ENCODE data around the gene CCL20. TPM values are rescaled to one million over a fixed set of nuclear protein-coding genes. Genes with fewer than 3 reads are reported as not detected.
A peak's percentile ranks its signal among the peaks of the same experiment; 100 is the strongest.

The CCL20 gene
- total and polyA plus RNA-seq, 4 experiments from 2014 or later: 1.5 to 3.2 (median 2.1) TPM

DNA sequence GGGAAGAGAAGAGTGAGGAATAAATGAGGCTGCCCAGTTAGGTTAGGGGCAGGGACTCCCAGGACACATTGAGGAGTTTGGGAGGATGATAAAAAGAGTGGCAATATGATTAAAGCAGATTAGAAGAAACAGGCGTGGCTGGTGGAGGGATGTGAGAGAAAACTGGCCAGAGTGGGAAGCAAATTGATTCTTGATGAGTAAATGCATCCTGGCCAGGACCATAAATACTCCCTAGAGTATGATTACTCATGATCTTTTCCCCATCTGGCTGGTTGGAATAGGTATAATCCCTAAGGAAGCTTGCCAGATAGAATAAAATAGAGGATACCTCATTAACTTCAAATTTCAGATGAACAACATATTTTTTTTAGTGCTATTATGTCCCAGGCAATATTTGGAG is 36.3 kb downstream of the CCL20 start:
- Mint-ChIP-seq H3K4me1 (peaks cover 19 to 36% (median 25%) of the 10 kb centered on the region in 4 donors), H3K27me3 (peaks cover 0 to 5% of the 10 kb centered on the region in 2 donors), H3K9me3 (no peaks in the 10 kb centered on the region), H3K27ac (peak overlapping the region; percentile 86 to 98 (median 95)), H3K4me3 (peak overlapping the region in 4 of 8 donors; percentile 0 to 51 (median 46)), H3K36me3 (no peaks in the 10 kb centered on the region)
- H3K4me1 ChIP-seq (ENCODE audit: insufficient read depth, low read length): peaks cover 25% of the 10 kb centered on the region
- no peak for DNase-seq
- ChIA-PET CTCF (ENCODE audit: partially characterized antibody) (interaction anchor here (0.8 kb wide), 1 partner anchor 12 kb away, joined by 3 read pairs; no protein-coding TSS in a partner anchor), POLR2A (ENCODE audit: partially characterized antibody) (no interaction called here)
- intact Hi-C loops (cut with micrococcal nuclease): loop anchor here (2.0 kb wide), 1 partner anchor 35 kb away; no protein-coding TSS in a partner anchor
- H3K4me3 ChIP-seq (ENCODE audit: low read length in 2 of 2): no peak overlapping the region
- H3K36me3 ChIP-seq (ENCODE audit: insufficient read depth, low read length): no peaks in the 10 kb centered on the region
- no peaks in the 10 kb centered on the region for H3K27me3 ChIP-seq (ENCODE audit: insufficient read depth, low read length)
- no peaks in the 10 kb centered on the region for H3K9me3 ChIP-seq (ENCODE audit: control insufficient read depth in 1 of 2, low read length in 2 of 2)
- peak overlapping the region; percentile 80 for H3K27ac ChIP-seq (ENCODE audit: low read depth, low read length)

DNA sequence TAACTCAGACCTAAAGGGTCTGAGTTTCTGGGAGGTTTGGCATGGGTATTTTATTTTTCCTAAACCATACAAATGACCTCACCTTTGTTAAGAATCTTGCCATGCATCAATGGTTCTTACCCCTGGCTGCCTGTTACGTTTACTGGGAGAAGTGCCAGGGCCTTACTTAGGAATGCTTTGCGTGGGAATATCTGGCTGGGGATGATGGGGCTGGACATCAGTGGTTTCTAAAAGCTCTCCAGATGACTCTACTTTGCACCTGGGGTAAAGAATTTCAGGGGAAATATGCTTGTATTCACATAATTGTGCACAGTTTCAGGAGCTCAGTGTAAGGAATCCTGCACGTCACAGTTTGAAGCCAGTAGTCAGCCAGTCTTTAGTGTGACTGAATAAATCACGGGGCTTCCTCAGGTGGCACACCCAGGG is 39.6 kb downstream of the CCL20 start:
- ChIA-PET POLR2A (ENCODE audit: partially characterized antibody) (interaction anchor here (1.6 kb wide), 1 partner anchor 47 kb away, joined by 4 read pairs; no protein-coding TSS in a partner anchor), CTCF (ENCODE audit: partially characterized antibody) (interaction anchor here (1.3 to 1.4 kb wide), 3 partner anchors 10 to 195 kb away, joined by 3 to 7 read pairs (median 4); no protein-coding TSS in a partner anchor)
- H3K27me3 Mint-ChIP-seq: peaks cover 0 to 1% of the 10 kb centered on the region in 2 donors
- H3K27ac Mint-ChIP-seq: no peak overlapping the region
- Histone ChIP-seq H3K27ac (ENCODE audit: low read depth, low read length) (no peak overlapping the region), H3K36me3 (ENCODE audit: insufficient read depth, low read length) (no peaks in the 10 kb centered on the region), H3K4me1 (ENCODE audit: insufficient read depth, low read length) (peaks cover 16% of the 10 kb centered on the region), H3K27me3 (ENCODE audit: insufficient read depth, low read length) (no peaks in the 10 kb centered on the region), H3K9me3 (ENCODE audit: control insufficient read depth in 1 of 2, low read length in 2 of 2) (no peaks in the 10 kb centered on the region), H3K4me3 (ENCODE audit: low read length in 2 of 2) (no peak overlapping the region)
- H3K9me3 Mint-ChIP-seq: no peaks in the 10 kb centered on the region
- H3K4me3 Mint-ChIP-seq: no peak overlapping the region
- no peak for DNase-seq
- no peaks in the 10 kb centered on the region for H3K36me3 Mint-ChIP-seq
- peaks cover 9 to 19% (median 12%) of the 10 kb centered on the region in 4 donors for H3K4me1 Mint-ChIP-seq
- intact Hi-C loops (cut with micrococcal nuclease): no loop called here

DNA sequence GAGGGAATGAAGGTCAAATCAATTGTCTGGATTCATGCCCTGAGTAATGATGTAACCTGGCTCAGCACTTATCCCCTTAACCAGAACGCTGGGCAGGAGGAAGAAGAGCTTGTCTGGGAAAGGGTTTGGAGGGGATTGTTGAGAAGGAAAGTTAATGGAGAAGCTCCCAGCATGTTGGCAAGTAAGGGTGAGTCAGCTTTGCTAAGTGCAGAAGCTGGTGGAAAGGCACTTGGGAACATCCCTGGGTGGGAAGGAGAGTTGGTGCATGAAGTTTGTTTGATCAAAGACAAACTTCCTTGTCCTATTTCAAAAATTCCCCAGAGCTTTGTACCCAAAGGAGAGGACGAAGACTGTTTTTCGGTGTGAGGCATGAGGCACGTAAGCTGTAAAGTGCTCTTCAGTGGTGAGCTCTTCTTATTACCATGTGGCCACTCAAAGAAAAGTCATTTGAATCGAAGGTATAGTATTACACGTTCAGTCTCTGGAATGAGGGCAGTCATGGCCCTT is 40.2 kb downstream of the CCL20 start:
- intact Hi-C loops (cut with micrococcal nuclease): no loop called here
- ChIA-PET CTCF (ENCODE audit: partially characterized antibody) (interaction anchor here (1.1 to 1.9 kb wide), 6 partner anchors 9 to 196 kb away, joined by 3 to 7 read pairs (median 4); no protein-coding TSS in a partner anchor), POLR2A (ENCODE audit: partially characterized antibody) (interaction anchor here (1.6 kb wide), 1 partner anchor 48 kb away, joined by 4 read pairs; no protein-coding TSS in a partner anchor)
- H3K4me1 ChIP-seq (ENCODE audit: insufficient read depth, low read length): peaks cover 16% of the 10 kb centered on the region
- H3K9me3 ChIP-seq (ENCODE audit: control insufficient read depth in 1 of 2, low read length in 2 of 2): no peaks in the 10 kb centered on the region
- no peak overlapping the region for H3K4me3 ChIP-seq (ENCODE audit: low read length in 2 of 2)
- H3K36me3 Mint-ChIP-seq: no peaks in the 10 kb centered on the region
- no peak overlapping the region for H3K27ac ChIP-seq (ENCODE audit: low read depth, low read length)
- no peaks in the 10 kb centered on the region for H3K9me3 Mint-ChIP-seq
- no peaks in the 10 kb centered on the region for H3K27me3 ChIP-seq (ENCODE audit: insufficient read depth, low read length)
- H3K36me3 ChIP-seq (ENCODE audit: insufficient read depth, low read length): no peaks in the 10 kb centered on the region
- peaks cover 4 to 13% (median 8%) of the 10 kb centered on the region in 4 donors for H3K4me1 Mint-ChIP-seq
- H3K27ac Mint-ChIP-seq: no peak overlapping the region
- no peak overlapping the region for H3K4me3 Mint-ChIP-seq
- no peak for DNase-seq
- H3K27me3 Mint-ChIP-seq: peaks cover 0 to 1% of the 10 kb centered on the region in 2 donors

DNA sequence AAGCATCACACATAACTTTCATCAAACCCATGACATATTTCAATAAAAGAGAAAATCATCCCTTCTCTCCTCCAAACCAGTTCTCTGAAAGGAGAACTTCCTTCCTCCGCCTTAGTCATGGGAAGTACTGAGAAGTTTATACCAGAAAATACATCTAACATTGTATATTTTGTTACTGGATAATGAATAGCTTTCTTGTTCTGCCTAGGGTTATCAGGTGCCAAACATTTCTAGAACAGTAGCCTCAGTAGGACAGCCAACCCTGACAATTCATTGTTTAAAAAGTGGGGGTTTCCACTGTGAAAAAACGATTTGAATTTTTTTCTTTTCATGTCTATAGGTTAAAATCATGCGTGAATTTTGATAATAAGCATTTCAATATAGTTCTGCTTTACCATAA is 41.8 kb downstream of the CCL20 start:
- POLR2A ChIA-PET (ENCODE audit: partially characterized antibody): no interaction called here
- intact Hi-C loops (cut with micrococcal nuclease): no loop called here
- Histone ChIP-seq H3K9me3 (ENCODE audit: control insufficient read depth in 1 of 2, low read length in 2 of 2) (no peaks in the 10 kb centered on the region), H3K4me3 (ENCODE audit: low read length in 2 of 2) (no peak overlapping the region), H3K27ac (ENCODE audit: low read depth, low read length) (no peak overlapping the region), H3K27me3 (ENCODE audit: insufficient read depth, low read length) (no peaks in the 10 kb centered on the region), H3K36me3 (ENCODE audit: insufficient read depth, low read length) (no peaks in the 10 kb centered on the region), H3K4me1 (ENCODE audit: insufficient read depth, low read length) (peaks cover under 1% of the 10 kb centered on the region)
- H3K4me3 Mint-ChIP-seq: no peak overlapping the region
- no peaks in the 10 kb centered on the region for H3K36me3 Mint-ChIP-seq
- DNase-seq: no peak
- no peaks in the 10 kb centered on the region for H3K9me3 Mint-ChIP-seq
- H3K27ac Mint-ChIP-seq: no peak overlapping the region
- H3K27me3 Mint-ChIP-seq: no peaks in the 10 kb centered on the region
- CTCF ChIA-PET (ENCODE audit: partially characterized antibody): interaction anchor here (1.9 kb wide), 1 partner anchor 19 kb away, joined by 4 read pairs; no protein-coding TSS in a partner anchor
- H3K4me1 Mint-ChIP-seq: peaks cover 0 to 4% (median 2%) of the 10 kb centered on the region in 4 donors

DNA sequence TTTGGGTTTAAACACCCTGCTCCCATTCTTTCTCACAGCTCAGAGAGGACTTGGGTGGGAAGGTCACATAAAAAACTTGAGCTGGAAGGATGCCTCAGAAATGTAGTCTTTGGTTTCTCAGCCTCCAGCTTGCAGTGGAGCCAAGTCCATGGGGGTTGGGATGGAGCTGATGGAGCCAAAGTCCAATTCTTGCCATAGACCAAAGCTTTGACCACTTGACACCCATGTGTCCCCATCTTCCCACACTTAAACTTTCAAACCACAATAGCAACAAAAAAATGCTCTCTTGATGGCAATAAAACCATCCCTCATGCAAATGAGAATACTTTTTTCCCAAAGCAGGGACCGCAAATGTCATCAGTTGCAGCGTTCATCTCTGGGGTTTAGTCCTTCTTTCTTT is 43.1 kb downstream of the CCL20 start:
- CTCF ChIA-PET (ENCODE audit: partially characterized antibody): interaction anchor here (0.7 to 1.0 kb wide), 4 partner anchors 24 to 1415 kb away, joined by 3 read pairs; no protein-coding TSS in a partner anchor

DNA sequence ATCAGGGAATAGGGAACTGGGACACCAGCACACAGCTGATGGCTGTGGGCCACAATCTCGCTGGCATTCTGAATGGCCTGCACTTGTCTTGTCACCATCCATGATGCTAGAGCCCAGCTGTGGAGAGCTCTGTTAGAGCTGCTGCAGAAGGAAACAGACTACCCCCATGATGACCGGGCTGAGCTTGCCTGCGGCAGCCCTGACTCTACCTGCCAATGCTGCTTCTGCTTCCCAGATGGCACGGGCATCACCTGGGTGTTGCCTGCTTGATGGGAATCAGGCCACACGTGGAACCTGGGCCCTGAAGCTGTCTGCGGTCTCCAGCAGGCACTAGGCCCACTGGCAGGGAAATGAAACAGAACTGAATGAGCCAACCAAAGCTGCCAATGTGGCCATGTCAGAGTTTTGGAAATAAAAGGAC is 46.6 kb downstream of the CCL20 start:
- peaks cover 3% of the 10 kb centered on the region for H3K4me1 ChIP-seq (ENCODE audit: insufficient read depth, low read length)
- no peak overlapping the region for H3K4me3 ChIP-seq (ENCODE audit: low read length in 2 of 2)
- POLR2A ChIA-PET (ENCODE audit: partially characterized antibody): interaction anchor here (0.7 kb wide), 1 partner anchor 55 kb away, joined by 3 read pairs; no protein-coding TSS in a partner anchor
- Mint-ChIP-seq H3K4me3 (peak overlapping the region in 2 of 8 donors; percentile 2 to 32), H3K27me3 (no peaks in the 10 kb centered on the region), H3K9me3 (no peaks in the 10 kb centered on the region), H3K4me1 (peaks cover 0 to 9% (median 4%) of the 10 kb centered on the region in 4 donors), H3K36me3 (no peaks in the 10 kb centered on the region), H3K27ac (peak overlapping the region in 4 of 7 donors; percentile 0 to 32 (median 20))
- H3K27ac ChIP-seq (ENCODE audit: low read depth, low read length): no peak overlapping the region
- no peak for DNase-seq
- no peaks in the 10 kb centered on the region for H3K36me3 ChIP-seq (ENCODE audit: insufficient read depth, low read length)
- no peaks in the 10 kb centered on the region for H3K9me3 ChIP-seq (ENCODE audit: control insufficient read depth in 1 of 2, low read length in 2 of 2)
- CTCF ChIA-PET (ENCODE audit: partially characterized antibody): interaction anchor here (0.8 to 4.3 kb wide), 8 partner anchors 12 to 202 kb away, joined by 3 to 56 read pairs (median 10); partner anchors contain the start of gene DAW1
- intact Hi-C loops (cut with micrococcal nuclease): loop anchor here (5.0 kb wide), 1 partner anchor 53 kb away; no protein-coding TSS in a partner anchor
- H3K27me3 ChIP-seq (ENCODE audit: insufficient read depth, low read length): no peaks in the 10 kb centered on the region

More for the DNA sequence above, 43.1 kb downstream of the CCL20 start:
- Mint-ChIP-seq H3K27ac (no peak overlapping the region), H3K4me3 (no peak overlapping the region), H3K4me1 (peaks cover 0 to 9% (median 3%) of the 10 kb centered on the region in 4 donors), H3K9me3 (no peaks in the 10 kb centered on the region), H3K27me3 (no peaks in the 10 kb centered on the region), H3K36me3 (no peaks in the 10 kb centered on the region)
- H3K4me3 ChIP-seq (ENCODE audit: low read length in 2 of 2): no peak overlapping the region
- no peaks in the 10 kb centered on the region for H3K27me3 ChIP-seq (ENCODE audit: insufficient read depth, low read length)
- no peaks in the 10 kb centered on the region for H3K36me3 ChIP-seq (ENCODE audit: insufficient read depth, low read length)
- POLR2A ChIA-PET (ENCODE audit: partially characterized antibody): no interaction called here
- intact Hi-C loops (cut with micrococcal nuclease): no loop called here
- no peak overlapping the region for H3K27ac ChIP-seq (ENCODE audit: low read depth, low read length)
- no peaks in the 10 kb centered on the region for H3K4me1 ChIP-seq (ENCODE audit: insufficient read depth, low read length)
- no peaks in the 10 kb centered on the region for H3K9me3 ChIP-seq (ENCODE audit: control insufficient read depth in 1 of 2, low read length in 2 of 2)
- no peak for DNase-seq

DNA sequence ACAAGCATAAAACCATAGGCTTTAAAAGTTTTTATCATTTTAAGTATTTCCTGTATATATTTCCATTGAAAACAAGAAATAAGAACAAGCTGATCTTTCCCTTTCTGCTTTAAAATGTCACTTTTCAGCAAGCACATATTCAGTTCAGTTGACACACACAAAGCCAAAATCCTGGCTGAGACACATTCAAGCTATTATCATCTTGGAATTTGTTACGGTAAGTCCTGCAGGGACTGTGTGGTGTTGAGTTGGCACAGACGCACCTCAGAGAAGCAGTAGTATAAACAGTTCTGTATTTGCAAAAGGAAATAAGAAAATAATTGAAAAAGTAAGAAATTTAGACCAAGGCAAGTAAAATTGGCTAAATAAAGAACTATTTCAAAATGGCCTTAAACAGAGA is 47.4 kb downstream of the CCL20 start:
- intact Hi-C loops (cut with micrococcal nuclease): loop anchor here (5.0 kb wide), 1 partner anchor 54 kb away; no protein-coding TSS in a partner anchor
- Mint-ChIP-seq H3K9me3 (no peaks in the 10 kb centered on the region), H3K27me3 (no peaks in the 10 kb centered on the region), H3K27ac (peak overlapping the region in 1 of 7 donors; percentile 13), H3K4me3 (no peak overlapping the region), H3K36me3 (no peaks in the 10 kb centered on the region), H3K4me1 (peaks cover 0 to 9% (median 4%) of the 10 kb centered on the region in 4 donors)
- Histone ChIP-seq H3K27me3 (ENCODE audit: insufficient read depth, low read length) (no peaks in the 10 kb centered on the region), H3K4me1 (ENCODE audit: insufficient read depth, low read length) (peaks cover 3% of the 10 kb centered on the region), H3K9me3 (ENCODE audit: control insufficient read depth in 1 of 2, low read length in 2 of 2) (no peaks in the 10 kb centered on the region), H3K4me3 (ENCODE audit: low read length in 2 of 2) (no peak overlapping the region), H3K36me3 (ENCODE audit: insufficient read depth, low read length) (no peaks in the 10 kb centered on the region), H3K27ac (ENCODE audit: low read depth, low read length) (no peak overlapping the region)
- no peak for DNase-seq
- CTCF ChIA-PET (ENCODE audit: partially characterized antibody): interaction anchor here (0.8 to 4.3 kb wide), 12 partner anchors 11 to 203 kb away, joined by 3 to 56 read pairs (median 5); partner anchors contain the start of genes CCL20 and DAW1
- POLR2A ChIA-PET (ENCODE audit: partially characterized antibody): interaction anchor here (0.7 kb wide), 1 partner anchor 55 kb away, joined by 3 read pairs; no protein-coding TSS in a partner anchor

All from CD4-positive, alpha-beta memory T cell (primary cell).